ENCODE results near the gene INHBB.

Gene INHBB

DNA sequence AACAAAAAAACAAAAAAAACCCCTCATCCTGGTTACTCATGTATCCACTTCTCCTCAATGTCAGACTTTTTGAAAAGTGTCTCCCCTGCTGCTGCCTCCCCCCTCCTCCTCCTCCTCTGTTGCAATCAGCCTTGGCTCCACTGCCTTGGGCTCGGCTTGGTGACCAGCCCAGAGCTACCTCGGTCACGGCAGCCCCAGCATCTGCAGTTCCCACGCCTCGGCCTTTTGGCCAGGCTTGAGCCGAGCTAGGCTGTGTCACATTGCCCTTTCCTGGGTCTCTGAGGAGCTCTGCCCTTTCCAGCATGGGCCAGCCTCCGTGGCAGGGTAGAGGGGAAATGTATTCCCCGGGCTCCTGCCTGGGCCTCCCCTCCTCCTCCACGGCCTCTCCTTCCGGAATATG lies 22.7 kb upstream of the INHBB start:
- Histone ChIP-seq H3K9me3 (ENCODE audit: control insufficient read depth, low read length) (no peaks in the 10 kb centered on the region), H3K4me3 (ENCODE audit: extremely low read depth, insufficient read depth, low read length, poor library complexity, severe bottlenecking) (no peak overlapping the region), H3K36me3 (ENCODE audit: control insufficient read depth, insufficient read depth, low read length) (no peaks in the 10 kb centered on the region), H3K27ac (ENCODE audit: low read depth, low read length, severe bottlenecking) (no peak overlapping the region), H3K4me1 (ENCODE audit: control insufficient read depth, insufficient read depth, low read length, poor library complexity, severe bottlenecking) (no peaks in the 10 kb centered on the region)
- WGBS, 2 experiments (ENCODE audit: insufficient coverage in 2 of 2), result 81 to 82% methylated on average over 4 to 7 of the region's 10 CpGs

DNA sequence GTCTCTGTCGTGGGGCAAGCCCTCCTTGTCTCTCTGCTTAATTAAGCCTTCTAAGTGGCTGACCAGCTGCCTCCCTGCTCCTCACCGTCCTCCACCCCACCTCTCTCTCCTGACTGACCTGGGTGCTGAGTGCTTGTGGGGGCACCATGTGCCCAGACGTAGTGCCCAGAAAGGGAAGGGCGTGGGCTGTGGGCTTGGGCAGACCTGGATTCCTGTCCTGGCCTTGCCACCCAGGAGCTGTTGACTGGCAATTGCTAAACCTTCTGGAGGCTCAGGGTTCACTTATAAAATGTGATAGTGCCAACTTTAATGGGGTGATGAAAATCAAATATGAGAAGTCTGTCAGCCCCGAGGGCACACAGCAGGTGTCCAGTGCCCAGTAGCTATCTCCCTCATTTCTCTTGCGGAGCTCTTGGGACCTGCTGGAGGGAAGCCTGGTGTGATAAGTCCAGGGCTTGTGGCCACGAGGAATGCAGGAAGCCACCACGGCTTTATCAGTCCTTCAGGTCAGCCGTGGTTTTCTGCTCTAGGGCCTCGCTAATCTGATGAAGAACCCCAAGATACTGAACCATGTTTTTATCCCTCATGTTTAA lies 22.0 kb upstream of the INHBB start:
- H3K9me3 ChIP-seq (ENCODE audit: control insufficient read depth, low read length), result no peaks in the 10 kb centered on the region
- 84% methylated on average over 8 of the region's 10 CpGs for WGBS, 2 experiments (ENCODE audit: insufficient coverage in 2 of 2)
- no peak overlapping the region for H3K27ac ChIP-seq (ENCODE audit: low read depth, low read length, severe bottlenecking)
- no peak overlapping the region for H3K4me3 ChIP-seq (ENCODE audit: extremely low read depth, insufficient read depth, low read length, poor library complexity, severe bottlenecking)
- no peaks in the 10 kb centered on the region for H3K36me3 ChIP-seq (ENCODE audit: control insufficient read depth, insufficient read depth, low read length)
- no peaks in the 10 kb centered on the region for H3K4me1 ChIP-seq (ENCODE audit: control insufficient read depth, insufficient read depth, low read length, poor library complexity, severe bottlenecking)

GRCh38 chr2:120324933-120325332 lies 21.0 kb upstream of the INHBB start:
- H3K4me3 ChIP-seq (ENCODE audit: extremely low read depth, insufficient read depth, low read length, poor library complexity, severe bottlenecking), result no peak overlapping the region
- WGBS, 2 experiments (ENCODE audit: insufficient coverage in 2 of 2), result 89 to 92% methylated on average over 3 to 7 of the region's 7 CpGs
- no peaks in the 10 kb centered on the region for H3K9me3 ChIP-seq (ENCODE audit: control insufficient read depth, low read length)
- H3K36me3 ChIP-seq (ENCODE audit: control insufficient read depth, insufficient read depth, low read length), result no peaks in the 10 kb centered on the region
- no peaks in the 10 kb centered on the region for H3K4me1 ChIP-seq (ENCODE audit: control insufficient read depth, insufficient read depth, low read length, poor library complexity, severe bottlenecking)
- no peak overlapping the region for H3K27ac ChIP-seq (ENCODE audit: low read depth, low read length, severe bottlenecking)

- H3K9me3 ChIP-seq (ENCODE audit: control insufficient read depth, low read length), result no peaks in the 10 kb centered on the region
- WGBS, 2 experiments (ENCODE audit: insufficient coverage in 2 of 2), result 90 to 91% methylated on average over 6 to 8 of the region's 9 CpGs
Observed at GRCh38 chr2:120326066-120326465, 19.9 kb upstream of the INHBB start.

DNA sequence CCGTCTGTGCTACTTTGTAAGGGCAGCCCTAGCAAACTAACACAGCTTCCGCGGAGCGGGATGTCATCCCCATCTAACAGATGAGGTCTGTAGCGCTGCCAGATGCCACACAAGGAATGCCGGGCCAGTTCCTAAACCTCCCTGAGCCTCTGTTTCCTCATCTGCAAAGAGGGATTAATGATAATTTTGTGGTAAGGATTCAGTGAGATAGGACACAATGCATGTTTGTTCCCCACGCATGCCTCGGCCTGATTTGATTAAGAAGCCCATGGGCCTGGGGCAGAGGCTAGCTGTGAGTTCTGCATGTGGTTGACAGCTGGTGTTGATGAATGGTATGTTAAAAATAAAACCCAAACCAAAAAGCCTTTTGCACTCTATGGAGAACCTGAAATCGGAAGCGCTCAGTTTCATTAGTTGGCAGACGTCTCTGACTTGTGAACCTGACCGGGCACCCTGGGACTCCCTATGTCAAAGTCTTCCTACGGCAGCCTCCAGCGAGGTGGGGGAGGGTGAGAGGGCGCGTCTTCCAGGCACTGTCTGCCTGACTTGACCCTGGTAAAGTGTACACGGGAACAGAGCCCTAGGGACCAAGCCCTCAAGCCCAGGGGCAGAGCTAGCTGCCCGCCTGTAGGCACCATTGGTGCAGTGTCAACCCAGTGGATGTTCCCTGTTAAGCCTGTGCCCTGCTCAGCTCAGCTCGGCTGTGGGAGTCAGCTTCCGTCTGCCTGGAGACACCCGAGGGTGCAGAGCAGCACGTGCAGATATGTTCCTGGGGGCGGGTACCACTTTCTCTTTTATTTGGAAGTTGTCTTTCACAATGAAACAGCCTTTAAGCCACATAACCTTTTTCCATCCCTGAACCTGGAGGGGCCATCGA lies 14.8 kb upstream of the INHBB start:
- Histone ChIP-seq H3K36me3 (ENCODE audit: control insufficient read depth, insufficient read depth, low read length) (no peaks in the 10 kb centered on the region), H3K9me3 (ENCODE audit: control insufficient read depth, low read length) (no peaks in the 10 kb centered on the region), H3K27ac (ENCODE audit: low read depth, low read length, severe bottlenecking) (no peak overlapping the region), H3K4me1 (ENCODE audit: control insufficient read depth, insufficient read depth, low read length, poor library complexity, severe bottlenecking) (no peaks in the 10 kb centered on the region), H3K4me3 (ENCODE audit: extremely low read depth, insufficient read depth, low read length, poor library complexity, severe bottlenecking) (no peak overlapping the region)
- 87 to 93% methylated on average over 20 to 21 of the region's 24 CpGs for WGBS, 2 experiments (ENCODE audit: insufficient coverage in 2 of 2)

More at GRCh38 chr2:120326066-120326465, 19.9 kb upstream of the INHBB start:
- Histone ChIP-seq H3K36me3 (ENCODE audit: control insufficient read depth, insufficient read depth, low read length) (no peaks in the 10 kb centered on the region), H3K4me3 (ENCODE audit: extremely low read depth, insufficient read depth, low read length, poor library complexity, severe bottlenecking) (no peak overlapping the region), H3K4me1 (ENCODE audit: control insufficient read depth, insufficient read depth, low read length, poor library complexity, severe bottlenecking) (no peaks in the 10 kb centered on the region), H3K27ac (ENCODE audit: low read depth, low read length, severe bottlenecking) (no peak overlapping the region)

DNA sequence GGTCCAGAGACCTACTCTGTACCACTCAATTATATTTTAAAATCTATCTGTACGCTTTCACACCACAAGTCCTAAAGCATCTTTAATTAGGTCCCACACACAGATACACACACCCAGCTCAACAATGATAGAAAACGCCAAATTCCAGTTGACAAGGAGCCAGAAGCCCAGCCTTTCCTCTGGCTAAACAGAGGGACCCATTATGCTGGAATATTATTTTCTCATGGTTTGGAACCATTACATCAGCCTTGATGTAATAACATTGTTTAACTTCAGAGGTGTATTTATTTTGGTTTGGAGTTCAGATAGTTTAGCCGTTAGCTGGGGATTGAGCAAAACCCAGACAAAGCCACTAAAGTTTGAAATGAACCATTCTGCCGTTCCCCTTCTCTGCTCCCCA lies 14.0 kb upstream of the INHBB start:
- H3K4me3 ChIP-seq (ENCODE audit: extremely low read depth, insufficient read depth, low read length, poor library complexity, severe bottlenecking), result no peak overlapping the region
- whole genome bisulfite sequencing, 2 experiments (ENCODE audit: insufficient coverage in 2 of 2), result 67 to 100% methylated on average over 1 of the region's 4 CpGs
- H3K27ac ChIP-seq (ENCODE audit: low read depth, low read length, severe bottlenecking), result no peak overlapping the region
- no peaks in the 10 kb centered on the region for H3K9me3 ChIP-seq (ENCODE audit: control insufficient read depth, low read length)
- H3K4me1 ChIP-seq (ENCODE audit: control insufficient read depth, insufficient read depth, low read length, poor library complexity, severe bottlenecking), result no peaks in the 10 kb centered on the region
- no peaks in the 10 kb centered on the region for H3K36me3 ChIP-seq (ENCODE audit: control insufficient read depth, insufficient read depth, low read length)

DNA sequence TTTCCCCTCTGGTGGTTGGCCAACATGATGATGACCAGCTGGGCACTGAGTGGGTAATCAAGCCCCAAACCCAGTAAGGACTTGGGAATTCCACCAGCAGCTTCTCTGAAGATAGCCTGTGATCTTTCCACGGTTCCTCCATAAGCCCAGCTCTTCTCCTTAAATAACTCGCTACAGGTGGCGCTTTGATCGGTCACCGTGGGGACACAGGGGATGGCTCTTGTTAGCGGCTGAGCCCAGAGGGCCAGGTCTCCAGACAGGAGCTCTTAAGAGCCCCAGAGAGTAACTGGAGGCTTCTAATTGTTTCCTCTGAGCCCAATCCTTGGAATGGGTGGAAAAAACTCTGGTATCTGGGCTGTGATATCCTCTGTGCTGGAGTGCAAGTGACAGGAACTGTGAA lies 13.6 kb upstream of the INHBB start:
- Histone ChIP-seq H3K4me1 (ENCODE audit: control insufficient read depth, insufficient read depth, low read length, poor library complexity, severe bottlenecking) (peaks cover 4% of the 10 kb centered on the region), H3K9me3 (ENCODE audit: control insufficient read depth, low read length) (no peaks in the 10 kb centered on the region), H3K4me3 (ENCODE audit: extremely low read depth, insufficient read depth, low read length, poor library complexity, severe bottlenecking) (no peak overlapping the region), H3K36me3 (ENCODE audit: control insufficient read depth, insufficient read depth, low read length) (no peaks in the 10 kb centered on the region), H3K27ac (ENCODE audit: low read depth, low read length, severe bottlenecking) (no peak overlapping the region)
- WGBS, 2 experiments (ENCODE audit: insufficient coverage in 2 of 2), result 96 to 97% methylated on average over 6 of the region's 6 CpGs

- no peak overlapping the region for H3K4me3 ChIP-seq (ENCODE audit: extremely low read depth, insufficient read depth, low read length, poor library complexity, severe bottlenecking)
- peaks cover 4% of the 10 kb centered on the region for H3K4me1 ChIP-seq (ENCODE audit: control insufficient read depth, insufficient read depth, low read length, poor library complexity, severe bottlenecking)
- no peaks in the 10 kb centered on the region for H3K36me3 ChIP-seq (ENCODE audit: control insufficient read depth, insufficient read depth, low read length)
- H3K27ac ChIP-seq (ENCODE audit: low read depth, low read length, severe bottlenecking), result no peak overlapping the region
- 100% methylated on average over 1 of the region's 1 CpG for WGBS, 2 experiments (ENCODE audit: insufficient coverage in 2 of 2)
- H3K9me3 ChIP-seq (ENCODE audit: control insufficient read depth, low read length), result no peaks in the 10 kb centered on the region
Observed at GRCh38 chr2:120334068-120334467, 11.9 kb upstream of the INHBB start.

- Histone ChIP-seq H3K4me3 (ENCODE audit: extremely low read depth, insufficient read depth, low read length, poor library complexity, severe bottlenecking) (no peak overlapping the region), H3K27ac (ENCODE audit: low read depth, low read length, severe bottlenecking) (no peak overlapping the region), H3K36me3 (ENCODE audit: control insufficient read depth, insufficient read depth, low read length) (no peaks in the 10 kb centered on the region), H3K4me1 (ENCODE audit: control insufficient read depth, insufficient read depth, low read length, poor library complexity, severe bottlenecking) (peaks cover 4% of the 10 kb centered on the region), H3K9me3 (ENCODE audit: control insufficient read depth, low read length) (no peaks in the 10 kb centered on the region)
- WGBS, 2 experiments (ENCODE audit: insufficient coverage in 2 of 2), result 81% methylated on average over 8 of the region's 8 CpGs
Observed at GRCh38 chr2:120336749-120337148, 9.2 kb upstream of the INHBB start.

DNA sequence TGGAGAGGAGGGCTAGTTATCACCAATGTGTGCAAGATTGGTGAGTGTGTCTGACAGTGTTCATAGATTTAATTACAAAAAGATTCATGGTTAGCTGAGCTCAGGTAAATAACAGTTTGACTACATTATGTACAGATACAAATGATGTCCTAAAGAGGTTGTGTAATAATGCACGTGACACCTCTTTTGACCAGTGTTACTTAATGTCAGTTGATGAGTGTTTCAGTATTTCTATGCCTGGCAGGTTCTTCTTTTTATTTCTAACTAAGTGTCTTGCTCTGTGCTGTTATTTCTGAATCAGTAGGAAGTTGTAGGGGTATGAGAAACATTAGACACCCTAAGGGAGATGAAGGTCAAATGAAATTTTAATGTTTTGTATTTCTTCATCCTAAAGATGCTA lies 7.9 kb upstream of the INHBB start:
- H3K36me3 ChIP-seq (ENCODE audit: control insufficient read depth, insufficient read depth, low read length), result no peaks in the 10 kb centered on the region
- WGBS, 2 experiments (ENCODE audit: insufficient coverage in 2 of 2), result no CpG with 5 or more reads among the region's 1 CpG
- no peak overlapping the region for H3K27ac ChIP-seq (ENCODE audit: low read depth, low read length, severe bottlenecking)
- H3K4me3 ChIP-seq (ENCODE audit: extremely low read depth, insufficient read depth, low read length, poor library complexity, severe bottlenecking), result no peak overlapping the region
- H3K4me1 ChIP-seq (ENCODE audit: control insufficient read depth, insufficient read depth, low read length, poor library complexity, severe bottlenecking), result peaks cover 5% of the 10 kb centered on the region
- no peaks in the 10 kb centered on the region for H3K9me3 ChIP-seq (ENCODE audit: control insufficient read depth, low read length)

- WGBS, 2 experiments (ENCODE audit: insufficient coverage in 2 of 2), result 76 to 86% methylated on average over 3 of the region's 7 CpGs
- Histone ChIP-seq H3K9me3 (ENCODE audit: control insufficient read depth, low read length) (no peaks in the 10 kb centered on the region), H3K4me1 (ENCODE audit: control insufficient read depth, insufficient read depth, low read length, poor library complexity, severe bottlenecking) (peaks cover 10% of the 10 kb centered on the region), H3K27ac (ENCODE audit: low read depth, low read length, severe bottlenecking) (no peak overlapping the region), H3K4me3 (ENCODE audit: extremely low read depth, insufficient read depth, low read length, poor library complexity, severe bottlenecking) (no peak overlapping the region), H3K36me3 (ENCODE audit: control insufficient read depth, insufficient read depth, low read length) (no peaks in the 10 kb centered on the region)
Observed at GRCh38 chr2:120341977-120342376, 4.0 kb upstream of the INHBB start.

Measured in mesodermal cell (in vitro differentiated cells).